K562 (cell line): ENCODE data around the gene ORAI3. TPM values are rescaled to one million over a fixed set of nuclear protein-coding genes. Genes with fewer than 3 reads are reported as not detected.
A peak's percentile ranks its signal among the peaks of the same experiment; 100 is the strongest.

Experiments
- BACH1 ChIP-seq: fragments of 200-800 bp; sonication (Bioruptor generic); IDR thresholded peaks from 2 replicates; pipeline ENCODE4 v1.6.1; 2016; ENCODE audit warnings: missing genetic modification characterization, missing compliant biosample characterization
- BCOR ChIP-seq: fragments of 450-650 bp; IDR thresholded peaks from 2 replicates; pipeline ENCODE4 v1.6.1; 2016
- DACH1 ChIP-seq: fragments of 450-650 bp; IDR thresholded peaks from 2 replicates; pipeline ENCODE4 v1.6.1; 2018; ENCODE audit not compliant: partially characterized antibody
- ELK3 ChIP-seq: fragments of 450-650 bp; formaldehyde crosslinking; IDR thresholded peaks from 2 replicates; pipeline ENCODE4 v1.4.0; 2020; ENCODE audit warnings: mild to moderate bottlenecking
- KAT8 ChIP-seq: fragments of 450-650 bp; IDR thresholded peaks from 2 replicates; pipeline ENCODE4 v1.6.1; 2016; ENCODE audit warnings: low read depth, mild to moderate bottlenecking
- MYC ChIP-seq, 2 experiments: fragments of 250-450 bp in 1 of 2; sonication (Bioruptor Pico) in 1 of 2; IDR thresholded peaks; 2 replicates each; pipeline versions ENCODE4 v1.5.1 to v1.6.1; 2012 to 2021; ENCODE audit warnings: low read depth in 2 of 2, borderline replicate concordance in 1 of 2, improper control_type of control experiment in 1 of 2, low read length in 1 of 2, mild to moderate bottlenecking in 1 of 2, moderate library complexity in 1 of 2
- NONO ChIP-seq, 2 experiments: fragments of 200-400 bp in 1 of 2; fragments of 450-650 bp in 1 of 2; formaldehyde crosslinking in 1 of 2; IDR thresholded peaks; 2 replicates each; pipeline ENCODE4 v1.6.1; 2017; ENCODE audit warnings: low read depth in 2 of 2, mild to moderate bottlenecking in 2 of 2, moderate library complexity in 2 of 2, low read length in 1 of 2
- NR2C2 ChIP-seq, 2 experiments: fragments of 200-800 bp in 1 of 2; sonication (Bioruptor generic) in 1 of 2; sonication (generic) in 1 of 2; formaldehyde crosslinking in 1 of 2; IDR thresholded peaks; 2 replicates each; pipeline versions ENCODE4 v1.6.1 to v1.8.0; 2016 to 2022; ENCODE audit warnings: mild to moderate bottlenecking in 1 of 2, missing compliant biosample characterization in 1 of 2, missing genetic modification characterization in 1 of 2, missing genetic modification reagents in 1 of 2
- PHF21A ChIP-seq: fragments of 450-650 bp; IDR thresholded peaks from 2 replicates; pipeline ENCODE4 v1.6.1; 2017; ENCODE audit warnings: low read depth, borderline replicate concordance
- RBM14 ChIP-seq: fragments of 200-400 bp; formaldehyde crosslinking; IDR thresholded peaks from 2 replicates; pipeline ENCODE4 v1.6.1; 2018; ENCODE audit warnings: low read depth, mild to moderate bottlenecking, low read length, moderate library complexity, borderline replicate concordance; ENCODE audit not compliant: insufficient read depth
- SP2 ChIP-seq: IDR thresholded peaks from 2 replicates; pipeline ENCODE4 v1.6.1; 2011; ENCODE audit warnings: mild to moderate bottlenecking, low read depth, low read length, moderate library complexity; ENCODE audit not compliant: poor library complexity, severe bottlenecking; ENCODE audit errors: extremely low read depth
- U2AF1 ChIP-seq: fragments of 200-400 bp; formaldehyde crosslinking; optimal IDR thresholded peaks from 2 replicates; pipeline ENCODE3; 2017; ENCODE audit warnings: mild to moderate bottlenecking, low read depth, low read length, moderate library complexity
- XRCC3 ChIP-seq: fragments of 450-650 bp; IDR thresholded peaks from 2 replicates; pipeline ENCODE4 v1.6.1; 2017; ENCODE audit warnings: mild to moderate bottlenecking, moderate library complexity
- ZNF41 ChIP-seq: fragments of 250-450 bp; sonication (Bioruptor Pico); conservative IDR thresholded peaks from 2 replicates; pipeline ENCODE4 v1.4.0; 2020; ENCODE audit warnings: mild to moderate bottlenecking
- polyA plus RNA-seq, 8 experiments: library from polyadenylated mRNA; depleted of rRNA in 4 of 8; stranded (reverse) in 5 of 8; unstranded in 3 of 8; fragments of >200 nt; fragmentation: Nextera tagmentation in 2 of 8; fragmentation: Illumina TruSeq in 1 of 8; extraction: Ambion mirVana in 2 of 8; extraction: Trizol in 1 of 8; gene quantifications; 2 replicates each; pipeline versions ENCODE4 v1.2.1 to v1.2.3, GENCODE V29; 2011 to 2014; ENCODE audit warnings: inconsistent platforms in 1 of 8, missing spikeins in 1 of 8
- total RNA-seq, 7 experiments: library from RNA; depleted of rRNA in 6 of 7; stranded (reverse); fragments of >200 nt in 6 of 7; fragmentation: Illumina TruSeq in 2 of 7; extraction: Trizol in 2 of 7; gene quantifications; 2 replicates each; pipeline versions ENCODE4 v1.2.1 to v1.2.3, GENCODE V29; 2011 to 2021; ENCODE audit warnings: low replicate concordance in 1 of 7
- TF ChIP-seq, protein P1 (sequence below): fragments of 450-650 bp; IDR thresholded peaks from 2 replicates; pipeline ENCODE4 v1.6.1; 2016; ENCODE audit warnings: antibody characterized with exemption
- TF ChIP-seq, protein P2 (sequence below), 3 experiments: IDR thresholded peaks in 2 of 3; conservative IDR thresholded peaks in 1 of 3; 2 replicates each; pipeline ENCODE4 v1.5.1; 2011 to 2012; ENCODE audit warnings: low read length in 3 of 3, mild to moderate bottlenecking in 3 of 3, control low read depth in 2 of 3, improper control_type of control experiment in 1 of 3, inconsistent platforms in 1 of 3, low read depth in 1 of 3, mixed read lengths in 1 of 3, moderate library complexity in 1 of 3; ENCODE audit not compliant: insufficient read depth in 2 of 3
- TF ChIP-seq, protein P3 (sequence below), 3 experiments: fragments of 200-800 bp in 1 of 3; sonication (Bioruptor generic) in 1 of 3; sonication (generic) in 1 of 3; formaldehyde crosslinking in 1 of 3; IDR thresholded peaks; 2 replicates each; pipeline versions ENCODE4 v1.6.1 to v1.8.0; 2016 to 2022; ENCODE audit warnings: mild to moderate bottlenecking in 2 of 3, missing compliant biosample characterization in 2 of 3, missing genetic modification characterization in 2 of 3, missing genetic modification reagents in 1 of 3
- TF ChIP-seq, protein P4 (sequence below): fragments of 250-450 bp; sonication (Bioruptor Pico); IDR thresholded peaks from 2 replicates; pipeline ENCODE4 v1.8.0; 2021; ENCODE audit warnings: moderate library complexity, mild to moderate bottlenecking, inconsistent platforms

Gene ORAI3
- total and polyA plus RNA-seq, 9 of the 15 experiments (the other 6 are each of a cell fraction or from before 2014, with no cell fraction given), result 4.9 to 23.3 (median 14.1) TPM

- TF ChIP-seq, protein P1, sequence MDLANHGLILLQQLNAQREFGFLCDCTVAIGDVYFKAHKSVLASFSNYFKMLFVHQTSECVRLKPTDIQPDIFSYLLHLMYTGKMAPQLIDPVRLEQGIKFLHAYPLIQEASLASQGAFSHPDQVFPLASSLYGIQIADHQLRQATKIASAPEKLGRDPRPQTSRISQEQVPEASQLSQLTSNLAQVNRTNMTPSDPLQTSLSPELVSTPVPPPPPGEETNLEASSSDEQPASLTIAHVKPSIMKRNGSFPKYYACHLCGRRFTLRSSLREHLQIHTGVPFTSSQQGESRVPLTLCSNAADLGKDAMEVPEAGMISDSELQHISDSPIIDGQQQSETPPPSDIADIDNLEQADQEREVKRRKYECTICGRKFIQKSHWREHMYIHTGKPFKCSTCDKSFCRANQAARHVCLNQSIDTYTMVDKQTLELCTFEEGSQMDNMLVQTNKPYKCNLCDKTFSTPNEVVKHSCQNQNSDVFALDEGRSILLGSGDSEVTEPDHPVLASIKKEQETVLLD, result peak; percentile 68; the same call in 1 of the 2 replicates
- TF ChIP-seq, protein P2, sequence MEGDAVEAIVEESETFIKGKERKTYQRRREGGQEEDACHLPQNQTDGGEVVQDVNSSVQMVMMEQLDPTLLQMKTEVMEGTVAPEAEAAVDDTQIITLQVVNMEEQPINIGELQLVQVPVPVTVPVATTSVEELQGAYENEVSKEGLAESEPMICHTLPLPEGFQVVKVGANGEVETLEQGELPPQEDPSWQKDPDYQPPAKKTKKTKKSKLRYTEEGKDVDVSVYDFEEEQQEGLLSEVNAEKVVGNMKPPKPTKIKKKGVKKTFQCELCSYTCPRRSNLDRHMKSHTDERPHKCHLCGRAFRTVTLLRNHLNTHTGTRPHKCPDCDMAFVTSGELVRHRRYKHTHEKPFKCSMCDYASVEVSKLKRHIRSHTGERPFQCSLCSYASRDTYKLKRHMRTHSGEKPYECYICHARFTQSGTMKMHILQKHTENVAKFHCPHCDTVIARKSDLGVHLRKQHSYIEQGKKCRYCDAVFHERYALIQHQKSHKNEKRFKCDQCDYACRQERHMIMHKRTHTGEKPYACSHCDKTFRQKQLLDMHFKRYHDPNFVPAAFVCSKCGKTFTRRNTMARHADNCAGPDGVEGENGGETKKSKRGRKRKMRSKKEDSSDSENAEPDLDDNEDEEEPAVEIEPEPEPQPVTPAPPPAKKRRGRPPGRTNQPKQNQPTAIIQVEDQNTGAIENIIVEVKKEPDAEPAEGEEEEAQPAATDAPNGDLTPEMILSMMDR (IDR thresholded peaks at IDR 0.05 in 2 of 3, conservative IDR thresholded peaks at IDR 0.05 in 1 of 3; ENCODE audit: insufficient read depth in 2 of 3, low read depth in 1 of 3, low read length in 3 of 3), result 0 out of 6 replicates have a peak, but pooled peaks of 1 of the 3 experiments have one; percentile 4
- TF ChIP-seq, protein P3, sequence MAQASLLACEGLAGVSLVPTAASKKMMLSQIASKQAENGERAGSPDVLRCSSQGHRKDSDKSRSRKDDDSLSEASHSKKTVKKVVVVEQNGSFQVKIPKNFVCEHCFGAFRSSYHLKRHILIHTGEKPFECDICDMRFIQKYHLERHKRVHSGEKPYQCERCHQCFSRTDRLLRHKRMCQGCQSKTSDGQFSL (CRISPR knock-in tag; IDR thresholded peaks at IDR 0.05), result peak; percentile 79; the same call in 1 of the 2 replicates
- TF ChIP-seq, protein P3 (tag; IDR thresholded peaks at IDR 0.05), result peak in 1 of 2 experiments; percentile 61; a peak in 1 of 4 replicates
- TF ChIP-seq PHF21A, result no peak
- TF ChIP-seq BACH1 (tag), result no peak
- no peak for TF ChIP-seq KAT8
- TF ChIP-seq BCOR, result no peak
- no peak for TF ChIP-seq DACH1
- TF ChIP-seq SP2, result no peak
- TF ChIP-seq ELK3, result no peak
- TF ChIP-seq RBM14, result no peak
- TF ChIP-seq U2AF1, result no peak
- no peak for TF ChIP-seq XRCC3
- TF ChIP-seq MYC (IDR thresholded peaks at IDR 0.05; ENCODE audit: low read depth, low read length), result 0 out of 2 replicates have a peak, but pooled peaks have one; percentile 51
- TF ChIP-seq MYC (CRISPR knock-in tag; IDR thresholded peaks at IDR 0.05; ENCODE audit: borderline replicate concordance, low read depth), result no peak
- TF ChIP-seq NR2C2 (CRISPR knock-in tag; IDR thresholded peaks at IDR 0.05), result no peak
- 0 out of 2 replicates have a peak, but pooled peaks have one; percentile 18 for TF ChIP-seq NR2C2 (tag; IDR thresholded peaks at IDR 0.05)
- no peak for TF ChIP-seq ZNF41 (CRISPR knock-in tag)
- TF ChIP-seq, protein P4, sequence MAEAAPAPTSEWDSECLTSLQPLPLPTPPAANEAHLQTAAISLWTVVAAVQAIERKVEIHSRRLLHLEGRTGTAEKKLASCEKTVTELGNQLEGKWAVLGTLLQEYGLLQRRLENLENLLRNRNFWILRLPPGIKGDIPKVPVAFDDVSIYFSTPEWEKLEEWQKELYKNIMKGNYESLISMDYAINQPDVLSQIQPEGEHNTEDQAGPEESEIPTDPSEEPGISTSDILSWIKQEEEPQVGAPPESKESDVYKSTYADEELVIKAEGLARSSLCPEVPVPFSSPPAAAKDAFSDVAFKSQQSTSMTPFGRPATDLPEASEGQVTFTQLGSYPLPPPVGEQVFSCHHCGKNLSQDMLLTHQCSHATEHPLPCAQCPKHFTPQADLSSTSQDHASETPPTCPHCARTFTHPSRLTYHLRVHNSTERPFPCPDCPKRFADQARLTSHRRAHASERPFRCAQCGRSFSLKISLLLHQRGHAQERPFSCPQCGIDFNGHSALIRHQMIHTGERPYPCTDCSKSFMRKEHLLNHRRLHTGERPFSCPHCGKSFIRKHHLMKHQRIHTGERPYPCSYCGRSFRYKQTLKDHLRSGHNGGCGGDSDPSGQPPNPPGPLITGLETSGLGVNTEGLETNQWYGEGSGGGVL (CRISPR knock-in tag), result no peak
- no peak for TF ChIP-seq NONO (IDR thresholded peaks at IDR 0.05; ENCODE audit: low read depth in 2 of 2, low read length in 1 of 2)
These were observed 21.0 kb upstream of the ORAI3 start (continued) for GRCh38 chr16:30927789-30928378.
